Loucy (cell line): ENCODE results near the gene EPHA5.

Experiments
- CTCF ChIP-seq: fragments of 200-600 bp; sonication (generic); conservative IDR thresholded peaks from 2 replicates; pipeline ENCODE4 v1.5.1; 2014; ENCODE audit warnings: mild to moderate bottlenecking, antibody characterized with exemption, low read length
- EZH2phosphoT487 ChIP-seq: fragments of 200-600 bp; IDR thresholded peaks from 2 replicates; pipeline ENCODE4 v1.6.1; 2018; ENCODE audit warnings: antibody characterized with exemption, mild to moderate bottlenecking, moderate library complexity, borderline replicate concordance

- TF ChIP-seq EZH2phosphoT487 (no peak), CTCF (no peak)
These were observed 18.5 kb downstream of the EPHA5 start for GRCh38 chr4:65651751-65652150.
